ENCODE measurements around the gene TAS1R1.

The TAS1R1 gene

DNA sequence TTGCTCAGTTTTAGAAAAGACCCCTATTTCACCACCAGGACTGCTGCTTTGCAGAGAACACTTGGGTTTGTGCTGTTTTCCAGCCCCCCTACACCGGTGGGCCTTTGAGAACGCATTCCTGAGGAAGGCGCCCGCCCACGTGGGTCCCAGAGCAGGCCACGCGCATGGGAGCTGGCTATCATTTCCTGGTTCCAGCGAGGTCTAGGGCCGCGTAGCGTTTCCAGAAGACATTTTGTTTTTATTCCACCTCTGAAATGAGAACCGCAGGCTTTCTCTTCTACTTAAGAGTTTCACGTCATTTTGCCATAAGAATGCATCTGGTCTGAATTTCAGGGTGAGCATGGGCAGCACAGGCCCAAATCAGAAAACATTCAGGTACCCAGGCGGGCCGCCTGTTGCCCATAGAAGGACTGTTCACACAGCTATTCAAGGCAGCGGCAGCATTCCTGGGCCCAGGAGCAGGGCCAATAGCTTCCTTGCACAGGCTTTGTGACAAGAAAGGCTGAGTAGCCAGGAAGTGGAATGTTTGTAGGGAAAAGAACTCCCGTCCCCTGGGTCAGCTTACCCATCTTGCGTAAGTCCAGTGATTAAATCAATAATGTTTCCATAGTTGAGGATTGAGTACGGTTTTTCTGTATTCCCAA, 48.9 kb downstream of the TAS1R1 start:
- DNase-seq (ENCODE audit: low read depth in 2 of 2) = no peak

DNA sequence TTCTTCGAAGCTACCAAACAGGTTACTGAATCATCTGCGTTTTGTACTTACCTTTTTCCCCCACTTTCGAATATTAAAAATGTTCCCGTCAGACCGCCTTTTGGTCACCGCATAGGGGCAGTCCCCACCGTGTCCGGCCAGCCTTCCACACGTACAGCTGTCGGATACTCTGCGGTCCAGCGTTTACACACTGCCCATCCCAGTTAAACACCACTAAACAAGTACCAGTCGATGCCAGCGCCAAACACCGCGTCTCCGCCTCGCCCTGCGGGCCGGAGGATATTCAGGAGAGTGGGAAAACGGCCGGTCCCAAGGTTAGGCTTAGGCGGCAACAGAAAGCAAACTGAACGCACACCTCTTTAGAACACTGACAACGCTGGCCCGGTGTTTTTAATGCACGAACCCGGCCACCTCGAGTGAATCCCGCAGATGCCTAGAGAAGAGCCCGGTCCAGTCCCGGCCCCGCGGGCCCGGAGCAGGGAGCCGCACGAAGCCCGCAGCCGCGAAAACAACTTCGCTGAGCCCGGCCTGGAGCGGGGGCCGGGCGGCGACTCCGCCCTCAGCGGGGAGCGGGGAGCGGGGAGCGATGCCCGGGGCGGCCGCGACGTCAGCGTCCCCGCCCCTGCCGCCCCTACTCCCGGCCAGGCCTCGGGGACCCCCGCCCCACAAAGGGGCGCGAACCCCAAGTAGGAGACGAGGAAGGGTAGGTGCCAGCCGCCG, 57.7 kb downstream of the TAS1R1 start:
- no peak for DNase-seq (ENCODE audit: low read depth in 2 of 2)

DNA sequence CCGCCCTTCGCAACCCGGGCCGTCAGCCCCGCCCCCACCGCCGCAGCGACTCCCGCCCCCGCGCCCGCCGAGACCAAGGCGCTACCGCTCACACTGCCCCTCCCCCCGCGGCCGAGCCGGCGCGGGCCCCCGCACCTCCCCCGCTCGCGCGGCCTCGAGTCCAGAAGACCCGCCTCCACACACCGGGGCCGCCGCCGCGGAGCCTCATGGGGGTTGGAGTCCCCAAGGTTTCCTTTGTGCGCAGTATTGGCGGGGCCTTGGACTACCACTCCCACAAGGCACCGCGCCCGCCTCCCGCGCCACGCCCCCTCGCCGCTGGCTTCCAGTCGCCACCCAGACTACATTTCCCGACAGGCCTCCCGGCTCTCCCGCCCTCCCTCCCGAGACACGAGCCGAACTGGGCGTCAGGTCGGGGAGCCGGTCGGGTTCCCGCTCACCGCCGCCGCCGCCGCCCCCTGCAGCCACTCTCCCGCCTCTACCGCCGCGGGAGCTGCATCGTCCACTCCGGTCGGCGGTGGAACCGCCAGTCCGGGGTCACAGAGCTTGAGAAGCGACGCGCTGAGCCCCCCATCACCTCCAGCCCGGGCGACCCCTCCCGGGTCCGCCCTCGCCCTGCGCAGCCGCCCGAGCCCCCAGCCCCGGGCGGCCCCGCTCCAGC, 58.4 kb downstream of the TAS1R1 start, which contains the start of gene PHF13:
Gene PHF13, plus strand, starts transcription at position 371 of the 658 bp plus-strand sequence. CDS start 336 bp downstream, outside the sequence.
- peak; percentile 98 to 99 for DNase-seq (ENCODE audit: low read depth in 2 of 2)

DNA sequence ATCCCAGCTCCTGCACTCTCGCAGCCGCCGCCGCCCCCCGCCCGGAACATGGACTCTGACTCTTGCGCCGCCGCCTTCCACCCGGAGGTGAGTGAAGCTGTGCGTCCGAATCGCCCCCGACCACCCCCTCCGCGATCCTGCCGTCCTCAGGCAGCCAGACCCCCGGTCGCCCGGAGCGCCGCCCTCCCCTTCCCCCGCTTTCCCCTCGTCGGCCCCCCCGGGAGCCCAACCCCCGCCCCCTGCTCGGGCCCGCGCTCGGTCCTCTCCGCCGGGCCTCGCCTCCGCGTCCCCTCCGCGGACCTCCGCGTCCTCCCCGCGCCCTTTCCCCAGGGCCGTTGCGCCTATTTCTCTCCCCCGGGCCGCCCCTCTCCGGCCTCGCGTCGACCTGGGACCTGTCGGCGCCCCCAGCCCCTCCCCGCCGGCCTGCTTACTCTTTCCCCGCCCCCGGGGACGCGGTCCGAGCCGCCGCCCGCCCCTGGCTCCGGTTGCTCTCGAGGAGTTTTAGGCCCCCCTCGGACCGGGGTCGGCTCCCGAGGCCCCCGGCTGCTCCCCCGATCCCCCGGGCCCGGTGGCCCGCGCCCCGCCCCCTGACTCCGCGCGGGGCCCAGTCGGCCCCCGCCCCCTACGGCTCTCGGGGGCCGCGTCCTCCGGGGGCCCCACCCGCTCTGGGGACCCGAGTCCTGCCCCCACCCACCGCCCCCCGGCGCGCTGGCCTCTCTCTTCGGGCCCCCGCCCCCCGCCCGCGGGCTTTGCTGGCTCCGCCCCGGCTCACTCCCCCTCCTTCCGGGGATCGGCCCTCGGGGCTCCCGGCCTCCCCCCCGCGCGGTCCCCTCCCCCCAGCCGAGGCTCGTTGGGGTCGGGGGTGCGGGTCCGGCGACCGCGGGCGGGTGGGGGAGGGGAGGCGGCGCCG, 59.2 kb downstream of the TAS1R1 start:
- DNase-seq (ENCODE audit: low read depth in 2 of 2) = peak in 1 of 2 donors; percentile 56

DNA sequence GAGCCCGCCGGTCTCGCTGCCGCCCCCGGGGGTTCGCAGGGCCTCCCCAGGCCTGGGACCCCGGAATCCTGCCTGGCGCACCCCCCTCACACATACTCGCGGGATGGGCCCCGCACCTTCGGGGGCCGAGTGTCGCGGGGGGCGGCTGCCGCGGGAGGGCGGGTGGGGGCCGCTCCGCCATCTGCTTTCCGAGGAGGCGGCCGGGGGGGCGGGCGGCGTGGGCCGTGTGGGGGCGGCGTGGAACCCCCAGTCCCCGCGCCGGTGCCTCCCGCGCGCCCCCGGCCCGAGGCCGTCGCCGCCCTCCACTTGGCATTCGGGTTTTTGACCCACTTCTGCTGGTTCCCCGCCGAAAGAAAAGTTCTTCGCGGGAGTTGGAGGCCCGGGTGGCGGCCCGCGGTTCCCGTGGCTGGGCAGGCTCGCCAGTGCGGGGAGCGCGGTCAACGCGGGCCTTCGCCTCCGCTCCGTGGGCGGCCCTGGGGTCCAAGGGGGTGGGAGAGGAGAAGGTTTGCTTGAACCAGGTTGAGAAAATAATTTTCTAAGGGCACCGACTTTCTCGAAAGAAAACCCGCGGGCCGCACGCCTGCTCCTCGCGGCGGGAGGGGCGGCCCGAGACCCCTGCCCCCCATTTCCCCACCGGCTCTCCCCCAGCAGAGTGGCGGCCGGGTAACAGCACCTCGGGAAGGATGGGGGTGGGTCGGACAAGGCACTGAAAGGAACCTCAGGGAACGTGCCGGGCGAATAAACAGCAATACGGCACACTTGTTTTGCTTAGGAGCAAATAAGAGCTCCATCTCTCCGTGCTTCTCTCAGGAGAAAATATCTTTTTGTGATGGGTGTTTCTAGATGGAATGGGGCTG, 60.0 kb downstream of the TAS1R1 start:
- no peak for DNase-seq (ENCODE audit: low read depth in 2 of 2)

DNA sequence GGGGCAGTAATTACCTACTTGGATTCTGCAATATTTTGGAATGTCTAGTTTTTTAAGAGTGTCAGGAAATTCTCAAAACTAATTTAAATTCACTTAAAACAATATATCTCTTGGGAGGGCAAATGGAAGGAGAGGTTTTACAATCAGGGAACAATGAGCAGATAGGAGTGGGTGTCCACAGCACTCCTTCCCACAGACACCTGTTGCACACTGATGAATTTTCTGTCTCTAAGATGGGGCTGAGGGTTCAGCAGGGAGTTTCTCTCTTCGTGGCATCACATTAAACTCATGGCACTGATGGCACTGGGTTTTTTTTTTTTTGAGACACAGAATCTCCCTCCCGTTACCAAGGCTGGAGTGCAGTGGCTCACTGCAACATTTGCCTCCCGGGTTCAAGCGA, 63.9 kb downstream of the TAS1R1 start:
- no peak for DNase-seq (ENCODE audit: low read depth in 2 of 2)

DNA sequence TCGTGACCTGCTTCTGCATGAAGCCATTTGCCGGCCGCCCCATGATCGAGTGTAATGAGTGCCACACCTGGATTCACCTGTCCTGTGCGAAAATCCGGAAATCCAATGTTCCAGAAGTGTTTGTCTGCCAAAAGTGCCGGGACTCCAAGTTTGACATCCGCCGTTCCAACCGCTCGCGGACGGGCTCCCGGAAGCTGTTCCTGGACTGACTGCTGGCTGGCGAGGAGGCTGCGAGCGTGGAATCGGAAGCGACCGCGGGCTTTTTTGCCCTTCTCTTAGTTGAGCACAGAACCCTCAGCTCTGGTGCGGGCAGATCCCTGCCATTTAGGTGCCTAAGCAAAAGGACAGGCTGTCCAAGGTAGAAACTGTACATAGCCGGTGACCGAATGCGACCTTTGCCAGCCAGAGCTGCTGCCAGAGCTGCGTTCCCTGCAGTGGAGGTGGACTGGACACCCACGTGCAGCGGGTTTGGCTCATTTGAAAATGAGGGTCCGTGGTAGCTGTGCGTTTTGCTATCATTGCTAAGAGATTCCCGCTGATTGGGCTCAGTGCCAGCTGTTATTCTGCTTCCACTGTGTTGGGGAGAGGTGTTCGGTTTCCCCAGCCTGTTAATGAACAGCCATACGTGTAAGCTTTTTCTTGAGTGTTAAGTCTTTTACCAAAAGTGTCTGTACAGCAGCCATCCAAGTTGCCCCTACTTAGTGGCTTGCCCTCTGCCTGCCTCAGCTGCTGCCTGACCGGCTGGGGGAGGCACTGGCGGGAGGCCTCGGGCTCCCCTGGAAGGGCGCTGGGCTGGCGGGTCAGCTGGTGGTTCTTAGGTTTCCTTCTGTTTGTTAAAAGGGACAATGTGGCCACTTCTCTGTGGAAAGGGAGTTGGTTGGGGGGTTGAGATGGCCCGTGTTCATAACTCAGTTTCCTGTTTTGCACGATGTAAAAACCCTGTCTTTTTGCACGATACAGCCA, 66.6 kb downstream of the TAS1R1 start:
- no peak for DNase-seq (ENCODE audit: low read depth in 2 of 2)

DNA sequence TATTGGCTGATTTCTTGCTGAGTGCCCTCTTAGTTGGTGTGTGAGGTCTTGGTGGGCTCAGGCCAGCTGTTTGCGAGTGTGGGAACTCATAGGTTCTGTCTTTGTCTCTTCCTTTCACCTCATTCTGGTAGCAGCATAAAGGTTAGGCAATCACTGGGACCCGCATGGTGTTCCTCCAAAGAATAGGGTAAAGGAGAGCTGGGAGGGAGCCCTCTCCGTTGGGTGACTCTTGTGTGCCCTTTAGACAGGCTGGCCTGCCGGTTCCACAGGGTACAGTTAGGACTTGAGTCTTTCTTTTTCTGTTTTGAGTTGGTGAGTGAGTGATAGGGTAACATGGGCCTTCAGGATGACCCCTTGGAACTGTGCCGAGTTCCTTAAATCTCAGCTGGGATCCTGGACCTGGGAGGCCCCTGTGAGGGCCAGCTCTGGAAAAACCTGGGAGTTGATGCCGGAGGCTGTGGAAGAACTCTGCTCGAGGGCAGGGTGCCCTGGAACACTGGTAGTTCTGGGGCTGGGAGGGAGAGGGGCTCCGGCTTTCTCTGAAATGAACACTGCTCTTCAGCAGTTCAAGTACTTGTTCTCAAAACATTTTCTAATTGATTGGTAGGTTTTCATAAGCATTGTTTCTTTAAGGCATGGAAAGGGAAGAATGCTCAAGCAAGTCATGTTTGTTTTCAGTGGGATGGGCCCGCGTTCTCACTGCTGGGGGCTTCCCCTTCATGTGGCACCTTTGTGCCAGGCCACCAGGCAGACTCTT, 67.5 kb downstream of the TAS1R1 start:
- DNase-seq (ENCODE audit: low read depth in 2 of 2) = no peak

DNA sequence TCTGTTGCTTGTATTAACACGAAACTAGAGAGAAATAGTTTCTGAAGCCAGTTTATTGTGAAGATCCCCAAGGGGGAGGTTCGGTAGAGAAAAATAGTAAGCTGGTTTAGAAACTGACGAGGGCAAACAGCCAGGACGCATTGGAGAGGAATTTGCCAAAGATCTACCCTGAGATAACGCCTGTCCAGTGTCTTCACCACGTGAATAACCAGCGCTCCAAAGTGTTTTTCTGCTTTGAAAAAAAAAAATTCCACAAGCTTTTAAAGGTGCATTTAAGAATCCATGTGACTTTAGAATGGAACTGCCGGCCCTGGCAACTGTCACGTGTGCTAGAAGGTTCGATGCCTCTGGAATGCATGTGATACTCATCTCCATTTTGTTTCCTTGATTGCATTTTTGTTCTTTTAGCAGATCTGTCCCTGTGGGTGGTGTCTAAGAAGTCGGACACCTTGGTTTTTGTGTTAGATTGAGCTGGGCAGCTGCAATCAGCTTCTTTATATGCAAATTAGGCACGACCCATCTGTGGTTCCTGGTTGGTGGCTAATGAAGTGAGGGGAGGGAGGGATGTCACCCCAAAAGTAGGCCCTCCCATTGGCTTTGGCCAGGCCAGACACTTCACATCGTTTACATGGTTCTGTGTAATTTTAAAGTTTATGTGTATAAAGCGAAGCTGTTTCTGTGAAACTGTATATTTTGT, 68.3 kb downstream of the TAS1R1 start:
- no peak for DNase-seq (ENCODE audit: low read depth in 2 of 2)

DNA sequence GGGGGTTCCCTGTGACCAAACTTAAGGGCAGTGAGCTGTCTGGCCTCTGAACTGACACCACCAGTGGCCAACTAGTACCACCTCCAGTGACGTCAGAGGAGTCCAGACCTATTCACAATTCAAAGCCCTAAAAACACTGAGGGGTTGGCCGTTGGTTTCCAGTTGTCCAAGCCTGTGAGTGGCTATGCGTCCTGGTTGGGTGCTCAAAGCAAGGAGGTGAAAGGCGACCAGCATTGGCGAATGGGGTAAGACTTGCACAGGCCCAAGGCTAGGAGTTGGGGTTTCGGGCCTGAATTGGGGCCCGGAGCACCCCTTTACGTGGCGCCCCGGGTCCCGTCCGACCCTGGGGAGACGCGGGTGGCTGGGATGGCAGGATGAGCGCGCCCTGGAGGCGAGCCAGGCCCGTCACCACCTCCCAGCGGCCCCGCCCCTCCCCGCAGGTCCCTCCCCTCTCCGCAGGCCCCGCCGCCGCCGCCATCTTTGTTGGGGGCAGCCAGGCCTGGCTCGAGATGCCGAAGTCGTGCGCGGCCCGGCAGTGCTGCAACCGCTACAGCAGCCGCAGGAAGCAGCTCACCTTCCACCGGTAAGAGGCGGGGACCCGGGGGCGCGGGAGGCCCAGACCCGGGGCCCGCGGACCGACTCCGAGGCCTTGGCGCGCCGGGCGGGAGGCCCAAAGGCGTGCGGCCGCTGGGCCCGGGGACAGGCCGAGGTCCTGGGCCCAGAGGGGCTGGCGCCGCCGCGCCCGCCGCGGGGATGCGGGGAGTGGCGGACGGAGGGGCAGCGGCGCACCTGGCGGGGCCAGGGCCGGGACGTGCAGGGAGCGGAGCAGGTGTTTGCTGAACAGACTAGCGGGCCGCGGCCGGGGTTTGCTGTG, 69.8 kb downstream of the TAS1R1 start, which contains the start of gene THAP3:
Gene THAP3, plus strand, starts transcription at position 159 of the 874 bp plus-strand sequence. Its CDS starts 351 bp downstream, at position 510.
- peak; percentile 82 to 91 for DNase-seq (ENCODE audit: low read depth in 2 of 2)

DNA sequence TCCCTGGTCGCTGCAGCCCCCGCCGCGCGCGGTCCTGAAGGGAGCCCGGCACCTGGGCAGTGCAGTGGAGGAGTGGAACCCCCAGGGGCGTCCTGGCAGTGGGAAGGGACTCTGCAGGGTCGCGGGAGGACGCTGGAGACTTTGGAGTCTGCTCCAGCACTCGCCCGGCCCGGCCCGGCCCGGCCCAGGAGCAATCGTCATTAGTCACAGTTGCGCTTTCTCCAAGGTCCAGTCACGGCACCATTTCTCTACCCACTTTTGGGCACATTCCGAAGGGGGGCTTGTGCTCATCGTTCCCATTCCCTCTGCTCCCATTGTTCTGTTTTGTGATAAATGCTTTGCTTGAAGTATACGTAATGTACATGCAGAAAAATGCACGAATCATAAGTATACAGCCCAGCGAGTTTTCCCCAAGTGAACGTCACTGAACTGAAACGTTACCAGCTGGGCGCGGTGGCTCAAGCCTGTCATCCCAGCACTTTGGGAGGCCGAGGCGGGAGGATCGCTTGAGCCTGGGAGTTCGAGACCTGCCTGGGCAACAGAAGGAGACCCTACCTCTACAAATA, 70.6 kb downstream of the TAS1R1 start:
- DNase-seq (ENCODE audit: low read depth in 2 of 2) = no peak

DNA sequence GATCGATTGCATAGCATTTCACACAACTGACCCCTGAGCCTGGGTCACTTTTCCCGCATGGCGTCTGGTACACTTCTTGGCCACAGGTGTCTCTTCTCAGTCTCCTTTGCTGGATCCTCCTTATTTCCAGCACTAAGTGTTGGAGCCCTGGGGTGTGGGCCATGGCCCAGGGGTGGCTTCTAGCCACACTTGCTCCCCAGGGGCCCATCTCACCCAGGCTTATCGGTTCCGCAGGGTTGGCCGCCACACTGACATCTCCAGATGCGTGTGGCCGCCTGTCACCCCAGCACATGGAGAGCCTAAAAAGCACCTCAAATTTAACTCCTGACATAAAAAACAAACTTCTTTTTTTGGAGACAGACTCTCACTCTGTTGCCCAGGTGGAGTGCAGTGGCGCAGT, 71.9 kb downstream of the TAS1R1 start:
- DNase-seq (ENCODE audit: low read depth in 2 of 2) = no peak

DNA sequence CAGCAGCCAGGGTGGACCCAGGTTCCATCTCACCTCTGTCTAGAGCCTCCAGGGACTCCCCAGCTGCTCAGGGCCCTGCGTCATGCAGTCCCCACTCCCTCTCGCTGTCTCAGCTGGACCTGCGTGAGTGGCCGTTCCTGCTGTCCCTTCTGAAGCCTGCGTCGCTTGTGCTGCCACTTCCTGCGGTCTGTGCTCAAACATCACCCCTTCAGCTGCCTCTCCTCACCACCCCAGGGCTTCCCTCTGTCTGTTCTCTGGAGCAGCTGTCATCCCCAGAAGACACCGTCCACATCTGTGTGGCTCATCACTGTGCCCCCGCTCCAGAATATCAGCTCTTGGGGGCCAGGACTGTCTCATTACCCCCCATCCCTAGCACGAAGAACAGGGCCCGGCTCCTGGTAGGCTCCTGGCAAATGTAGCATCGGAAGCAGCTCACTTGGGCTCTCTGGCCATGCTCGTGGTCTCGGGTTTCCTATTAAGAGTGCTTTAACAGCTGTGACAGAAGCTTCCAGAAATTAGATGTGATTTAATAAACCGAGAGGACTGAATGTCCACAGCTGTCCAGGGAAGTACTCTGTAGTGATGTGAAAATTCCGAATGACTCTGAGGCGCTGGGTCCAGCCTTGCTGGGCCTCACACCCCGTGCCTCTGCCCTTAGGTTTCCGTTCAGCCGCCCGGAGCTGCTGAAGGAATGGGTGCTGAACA, 72.9 kb downstream of the TAS1R1 start:
- no peak for DNase-seq (ENCODE audit: low read depth in 2 of 2)

DNA sequence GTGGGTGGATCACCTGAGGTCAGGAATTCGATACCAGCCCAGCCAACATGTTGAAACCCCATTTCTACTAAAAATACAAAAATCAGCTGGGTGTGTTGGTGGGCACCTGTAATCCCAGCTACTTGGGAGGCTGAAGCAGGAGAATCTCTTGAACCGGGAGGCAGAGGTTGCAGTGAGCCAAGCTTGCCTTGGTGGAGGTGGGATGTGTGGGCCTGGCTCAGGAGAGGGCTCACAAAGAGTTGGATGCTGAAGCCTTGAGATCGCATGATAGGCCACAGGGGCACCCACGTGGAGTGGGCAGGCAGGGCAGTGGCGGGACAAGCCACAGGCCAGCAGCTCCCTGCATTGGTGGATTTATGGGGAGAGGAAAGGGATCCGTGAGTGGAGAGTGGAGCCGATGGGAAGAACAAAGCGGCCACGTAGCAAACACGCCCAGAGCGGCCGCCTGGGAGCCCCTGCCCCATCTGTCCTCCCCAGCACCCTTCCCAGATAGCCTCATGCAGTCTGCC, 73.9 kb downstream of the TAS1R1 start:
- no peak for DNase-seq (ENCODE audit: low read depth in 2 of 2)
